SK-N-SH treated with all-trans-retinoic acid at 6 μM for 48 hours (cell line): ENCODE results near the gene NKTR.

Source experiments
- ATAC-seq: fragments of 200-7000 bp; cut with Tn5 transposase; 3 replicates; pipeline ENCODE4 v1.9.1; 2020; ENCODE audit warnings: mild to moderate bottlenecking, moderate library complexity
- ARNTL ChIP-seq: fragments of 450-650 bp; formaldehyde crosslinking; IDR thresholded peaks from 2 replicates; pipeline ENCODE4 v1.5.0; 2020; ENCODE audit warnings: low read depth, mild to moderate bottlenecking, moderate library complexity, borderline replicate concordance
- BACH2 ChIP-seq: fragments of 250-450 bp; sonication (Bioruptor Pico); IDR thresholded peaks from 2 replicates; pipeline ENCODE4 v1.9.0; 2021; ENCODE audit warnings: mild to moderate bottlenecking, borderline replicate concordance
- CSDC2 ChIP-seq: fragments of 250-450 bp; sonication (Bioruptor Pico); IDR thresholded peaks from 2 replicates; pipeline ENCODE4 v1.5.0; 2020; ENCODE audit warnings: mild to moderate bottlenecking, moderate library complexity
- ESRRG ChIP-seq: fragments of 250-450 bp; sonication (Bioruptor Pico); IDR thresholded peaks from 2 replicates; pipeline ENCODE4 v1.6.1; 2021; ENCODE audit warnings: mild to moderate bottlenecking
- GLIS3 ChIP-seq: fragments of 250-450 bp; sonication (Bioruptor Pico); IDR thresholded peaks from 2 replicates; pipeline ENCODE4 v1.5.0; 2020; ENCODE audit warnings: mild to moderate bottlenecking, moderate library complexity
- ISL1 ChIP-seq: fragments of 250-450 bp; sonication (Bioruptor Pico); IDR thresholded peaks from 2 replicates; pipeline ENCODE4 v2.1.2; 2022; ENCODE audit warnings: mild to moderate bottlenecking, moderate library complexity
- OSR1 ChIP-seq: fragments of 250-450 bp; sonication (Bioruptor Pico); IDR thresholded peaks from 2 replicates; pipeline ENCODE4 v1.8.0; 2022; ENCODE audit warnings: moderate library complexity, mild to moderate bottlenecking, inconsistent platforms
- PPARA ChIP-seq: fragments of 250-450 bp; sonication (Bioruptor Pico); IDR thresholded peaks from 2 replicates; pipeline ENCODE4 v1.5.0; 2020; ENCODE audit warnings: mild to moderate bottlenecking, borderline replicate concordance
- RARB ChIP-seq: fragments of 250-450 bp; sonication (Bioruptor Pico); IDR thresholded peaks from 2 replicates; pipeline ENCODE4 v1.8.0; 2021; ENCODE audit warnings: mild to moderate bottlenecking, moderate library complexity
- SNAI2 ChIP-seq: fragments of 250-450 bp; sonication (Bioruptor Pico); IDR thresholded peaks from 2 replicates; pipeline ENCODE4 v1.5.0; 2020; ENCODE audit warnings: mild to moderate bottlenecking, moderate library complexity
- TCF4 ChIP-seq: fragments of 250-450 bp; sonication (Bioruptor Pico); IDR thresholded peaks from 2 replicates; pipeline ENCODE4 v1.8.0; 2021; ENCODE audit warnings: mild to moderate bottlenecking, moderate library complexity, borderline replicate concordance
- TOX ChIP-seq: fragments of 250-450 bp; sonication (Bioruptor Pico); IDR thresholded peaks from 2 replicates; pipeline ENCODE4 v1.8.0; 2021; ENCODE audit warnings: mild to moderate bottlenecking, moderate library complexity, borderline replicate concordance
- ZC3H10 ChIP-seq: fragments of 250-450 bp; sonication (Bioruptor Pico); IDR thresholded peaks from 2 replicates; pipeline ENCODE4 v1.5.1; 2021; ENCODE audit warnings: mild to moderate bottlenecking, moderate library complexity
- ZFP3 ChIP-seq: fragments of 250-450 bp; sonication (Bioruptor Pico); IDR thresholded peaks from 2 replicates; pipeline ENCODE4 v1.5.0; 2020; ENCODE audit warnings: mild to moderate bottlenecking, moderate library complexity
- ZFP30 ChIP-seq: fragments of 450-650 bp; formaldehyde crosslinking; IDR thresholded peaks from 2 replicates; pipeline ENCODE4 v1.5.0; 2022; ENCODE audit warnings: mild to moderate bottlenecking, moderate library complexity
- ZNF565 ChIP-seq: fragments of 450-650 bp; formaldehyde crosslinking; conservative IDR thresholded peaks from 2 replicates; pipeline ENCODE4 v1.5.0; 2020; ENCODE audit warnings: low read depth, mild to moderate bottlenecking, moderate library complexity
- ZNF70 ChIP-seq: fragments of 450-650 bp; formaldehyde crosslinking; IDR thresholded peaks from 2 replicates; pipeline ENCODE4 v1.5.0; 2020; ENCODE audit warnings: mild to moderate bottlenecking, moderate library complexity
- ZNF8 ChIP-seq: fragments of 450-650 bp; formaldehyde crosslinking; IDR thresholded peaks from 2 replicates; pipeline ENCODE4 v1.5.0; 2020; ENCODE audit warnings: mild to moderate bottlenecking, moderate library complexity
- TF ChIP-seq, protein P1 (sequence below): fragments of 250-450 bp; sonication (Bioruptor Pico); IDR thresholded peaks from 2 replicates; pipeline ENCODE4 v1.5.0; 2020; ENCODE audit warnings: mild to moderate bottlenecking, moderate library complexity
- TF ChIP-seq, protein P2 (sequence below): fragments of 250-450 bp; sonication (Bioruptor Pico); IDR thresholded peaks from 2 replicates; pipeline ENCODE4 v1.8.0; 2020; ENCODE audit warnings: mild to moderate bottlenecking, moderate library complexity, borderline replicate concordance
- TF ChIP-seq, protein P3 (sequence below): fragments of 250-450 bp; sonication (Bioruptor Pico); IDR thresholded peaks from 2 replicates; pipeline ENCODE4 v1.5.1; 2021; ENCODE audit warnings: mild to moderate bottlenecking, moderate library complexity
- TF ChIP-seq, protein P4 (sequence below): fragments of 250-450 bp; sonication (Bioruptor Pico); IDR thresholded peaks from 2 replicates; pipeline ENCODE4 v1.5.1; 2020; ENCODE audit warnings: low read depth, mild to moderate bottlenecking, moderate library complexity
- TF ChIP-seq, protein P5 (sequence below): fragments of 250-450 bp; sonication (Bioruptor Pico); IDR thresholded peaks from 2 replicates; pipeline ENCODE4 v1.8.0; 2021; ENCODE audit warnings: low read depth, mild to moderate bottlenecking, moderate library complexity, borderline replicate concordance

NKTR gene

DNA sequence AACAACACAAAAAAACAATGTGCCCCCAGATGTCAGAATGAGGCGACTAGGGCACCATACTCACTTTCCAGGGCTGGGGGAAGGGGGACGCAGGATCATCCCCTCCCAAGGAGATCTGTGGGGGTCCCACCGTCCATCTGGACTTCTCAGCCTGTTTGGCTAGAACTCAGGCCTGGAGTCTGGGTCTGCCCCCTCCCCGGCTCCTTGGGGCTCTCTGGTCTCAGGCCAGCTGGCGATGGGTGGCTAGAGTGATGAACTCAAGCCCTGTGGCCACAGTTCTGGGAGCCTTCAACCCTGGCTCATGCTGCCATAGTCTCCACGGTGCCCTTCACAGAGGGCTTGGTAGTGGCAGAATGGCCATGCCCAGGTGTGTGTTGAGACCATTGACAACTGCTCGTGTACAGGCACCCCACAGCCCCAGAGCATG, 66.6 kb downstream of the NKTR start:
- no peak for ATAC-seq
- TF ChIP-seq ARNTL (no peak), ZFP30 (CRISPR knock-in tag) (no peak)

DNA sequence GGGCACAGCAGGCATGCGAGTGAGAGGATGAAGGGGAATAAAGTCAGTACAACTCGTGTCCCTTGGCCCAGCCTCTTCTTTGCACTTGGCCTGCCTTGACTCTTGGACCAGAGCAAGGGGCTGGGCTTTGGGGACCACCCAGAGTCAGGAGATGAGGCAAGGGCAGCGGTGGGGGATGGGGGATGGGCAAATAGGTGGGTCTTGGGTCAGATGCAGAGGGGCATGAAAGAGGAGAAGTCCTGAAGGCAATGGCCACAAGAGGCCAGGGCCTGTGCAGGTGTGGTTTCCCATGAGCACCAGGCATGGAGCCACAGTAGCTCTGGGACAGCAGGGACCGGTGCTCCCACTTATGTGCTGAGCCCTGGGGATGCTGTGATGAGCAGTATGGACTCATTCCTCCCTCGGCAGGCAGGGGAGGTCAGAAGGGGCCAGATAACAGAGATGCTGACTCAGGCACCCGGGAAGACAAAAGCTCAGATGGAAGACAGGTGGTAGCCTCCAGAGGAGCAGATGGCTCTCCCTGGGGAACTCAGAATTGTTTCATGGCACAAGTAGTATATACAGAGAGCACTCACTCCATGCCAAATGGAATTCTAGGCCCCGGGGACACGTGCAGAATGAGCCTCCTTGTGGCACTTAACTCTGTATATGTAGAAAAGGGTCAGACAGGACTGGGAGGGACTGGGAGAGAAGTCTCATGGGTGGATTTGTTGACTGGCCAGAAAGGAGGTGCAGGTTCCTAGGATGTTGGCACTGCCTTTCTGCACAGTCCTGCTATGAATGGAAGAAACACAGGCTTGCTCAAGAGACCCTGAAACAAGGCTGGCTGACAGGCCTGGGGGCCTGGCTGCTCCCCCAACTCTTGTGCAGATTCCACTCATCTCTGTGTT, 67.3 kb downstream of the NKTR start:
- peak; percentile 10 for ATAC-seq
- no peak for TF ChIP-seq SNAI2 (CRISPR knock-in tag)
- no peak for TF ChIP-seq CSDC2 (CRISPR knock-in tag)
- TF ChIP-seq GLIS3 (CRISPR knock-in tag), result no peak
- TF ChIP-seq, protein P1, sequence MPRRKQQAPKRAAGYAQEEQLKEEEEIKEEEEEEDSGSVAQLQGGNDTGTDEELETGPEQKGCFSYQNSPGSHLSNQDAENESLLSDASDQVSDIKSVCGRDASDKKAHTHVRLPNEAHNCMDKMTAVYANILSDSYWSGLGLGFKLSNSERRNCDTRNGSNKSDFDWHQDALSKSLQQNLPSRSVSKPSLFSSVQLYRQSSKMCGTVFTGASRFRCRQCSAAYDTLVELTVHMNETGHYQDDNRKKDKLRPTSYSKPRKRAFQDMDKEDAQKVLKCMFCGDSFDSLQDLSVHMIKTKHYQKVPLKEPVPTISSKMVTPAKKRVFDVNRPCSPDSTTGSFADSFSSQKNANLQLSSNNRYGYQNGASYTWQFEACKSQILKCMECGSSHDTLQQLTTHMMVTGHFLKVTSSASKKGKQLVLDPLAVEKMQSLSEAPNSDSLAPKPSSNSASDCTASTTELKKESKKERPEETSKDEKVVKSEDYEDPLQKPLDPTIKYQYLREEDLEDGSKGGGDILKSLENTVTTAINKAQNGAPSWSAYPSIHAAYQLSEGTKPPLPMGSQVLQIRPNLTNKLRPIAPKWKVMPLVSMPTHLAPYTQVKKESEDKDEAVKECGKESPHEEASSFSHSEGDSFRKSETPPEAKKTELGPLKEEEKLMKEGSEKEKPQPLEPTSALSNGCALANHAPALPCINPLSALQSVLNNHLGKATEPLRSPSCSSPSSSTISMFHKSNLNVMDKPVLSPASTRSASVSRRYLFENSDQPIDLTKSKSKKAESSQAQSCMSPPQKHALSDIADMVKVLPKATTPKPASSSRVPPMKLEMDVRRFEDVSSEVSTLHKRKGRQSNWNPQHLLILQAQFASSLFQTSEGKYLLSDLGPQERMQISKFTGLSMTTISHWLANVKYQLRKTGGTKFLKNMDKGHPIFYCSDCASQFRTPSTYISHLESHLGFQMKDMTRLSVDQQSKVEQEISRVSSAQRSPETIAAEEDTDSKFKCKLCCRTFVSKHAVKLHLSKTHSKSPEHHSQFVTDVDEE, result no peak
- TF ChIP-seq, protein P2, sequence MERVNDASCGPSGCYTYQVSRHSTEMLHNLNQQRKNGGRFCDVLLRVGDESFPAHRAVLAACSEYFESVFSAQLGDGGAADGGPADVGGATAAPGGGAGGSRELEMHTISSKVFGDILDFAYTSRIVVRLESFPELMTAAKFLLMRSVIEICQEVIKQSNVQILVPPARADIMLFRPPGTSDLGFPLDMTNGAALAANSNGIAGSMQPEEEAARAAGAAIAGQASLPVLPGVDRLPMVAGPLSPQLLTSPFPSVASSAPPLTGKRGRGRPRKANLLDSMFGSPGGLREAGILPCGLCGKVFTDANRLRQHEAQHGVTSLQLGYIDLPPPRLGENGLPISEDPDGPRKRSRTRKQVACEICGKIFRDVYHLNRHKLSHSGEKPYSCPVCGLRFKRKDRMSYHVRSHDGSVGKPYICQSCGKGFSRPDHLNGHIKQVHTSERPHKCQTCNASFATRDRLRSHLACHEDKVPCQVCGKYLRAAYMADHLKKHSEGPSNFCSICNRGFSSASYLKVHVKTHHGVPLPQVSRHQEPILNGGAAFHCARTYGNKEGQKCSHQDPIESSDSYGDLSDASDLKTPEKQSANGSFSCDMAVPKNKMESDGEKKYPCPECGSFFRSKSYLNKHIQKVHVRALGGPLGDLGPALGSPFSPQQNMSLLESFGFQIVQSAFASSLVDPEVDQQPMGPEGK (CRISPR knock-in tag), result no peak
- no peak for TF ChIP-seq TOX (CRISPR knock-in tag)
- no peak for TF ChIP-seq ZC3H10 (CRISPR knock-in tag)
- TF ChIP-seq, protein P3, sequence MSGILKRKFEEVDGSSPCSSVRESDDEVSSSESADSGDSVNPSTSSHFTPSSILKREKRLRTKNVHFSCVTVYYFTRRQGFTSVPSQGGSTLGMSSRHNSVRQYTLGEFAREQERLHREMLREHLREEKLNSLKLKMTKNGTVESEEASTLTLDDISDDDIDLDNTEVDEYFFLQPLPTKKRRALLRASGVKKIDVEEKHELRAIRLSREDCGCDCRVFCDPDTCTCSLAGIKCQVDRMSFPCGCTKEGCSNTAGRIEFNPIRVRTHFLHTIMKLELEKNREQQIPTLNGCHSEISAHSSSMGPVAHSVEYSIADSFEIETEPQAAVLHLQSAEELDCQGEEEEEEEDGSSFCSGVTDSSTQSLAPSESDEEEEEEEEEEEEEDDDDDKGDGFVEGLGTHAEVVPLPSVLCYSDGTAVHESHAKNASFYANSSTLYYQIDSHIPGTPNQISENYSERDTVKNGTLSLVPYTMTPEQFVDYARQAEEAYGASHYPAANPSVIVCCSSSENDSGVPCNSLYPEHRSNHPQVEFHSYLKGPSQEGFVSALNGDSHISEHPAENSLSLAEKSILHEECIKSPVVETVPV, result no peak
- TF ChIP-seq, protein P4, sequence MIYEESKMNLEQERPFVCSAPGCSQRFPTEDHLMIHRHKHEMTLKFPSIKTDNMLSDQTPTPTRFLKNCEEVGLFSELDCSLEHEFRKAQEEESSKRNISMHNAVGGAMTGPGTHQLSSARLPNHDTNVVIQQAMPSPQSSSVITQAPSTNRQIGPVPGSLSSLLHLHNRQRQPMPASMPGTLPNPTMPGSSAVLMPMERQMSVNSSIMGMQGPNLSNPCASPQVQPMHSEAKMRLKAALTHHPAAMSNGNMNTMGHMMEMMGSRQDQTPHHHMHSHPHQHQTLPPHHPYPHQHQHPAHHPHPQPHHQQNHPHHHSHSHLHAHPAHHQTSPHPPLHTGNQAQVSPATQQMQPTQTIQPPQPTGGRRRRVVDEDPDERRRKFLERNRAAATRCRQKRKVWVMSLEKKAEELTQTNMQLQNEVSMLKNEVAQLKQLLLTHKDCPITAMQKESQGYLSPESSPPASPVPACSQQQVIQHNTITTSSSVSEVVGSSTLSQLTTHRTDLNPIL, result no peak
- TF ChIP-seq TCF4 (CRISPR knock-in tag), result no peak
- TF ChIP-seq BACH2 (CRISPR knock-in tag), result no peak
- TF ChIP-seq RARB, result no peak
- no peak for TF ChIP-seq ZNF8 (CRISPR knock-in tag)
- TF ChIP-seq ZNF70, result no peak
- no peak for TF ChIP-seq ZNF565
- TF ChIP-seq PPARA (CRISPR knock-in tag), result no peak

DNA sequence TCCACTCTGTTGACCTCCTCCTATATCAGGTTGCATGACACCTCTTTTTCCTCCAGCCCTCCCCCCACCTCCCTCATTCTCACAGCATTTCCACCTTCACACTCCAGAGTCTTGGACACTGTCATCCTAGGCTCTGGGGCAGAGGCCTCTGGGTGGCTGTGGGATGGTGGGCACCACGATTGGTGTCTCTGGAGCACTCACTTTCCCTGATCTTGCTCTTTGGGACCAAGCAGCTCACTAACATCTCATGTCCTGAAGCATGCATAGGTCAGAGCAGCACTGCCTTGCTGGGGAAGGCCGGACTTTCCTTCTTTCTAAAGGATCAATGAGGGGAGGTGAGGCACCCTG, 67.9 kb downstream of the NKTR start:
- no peak for ATAC-seq
- TF ChIP-seq GLIS3 (CRISPR knock-in tag) (no peak), CSDC2 (CRISPR knock-in tag) (no peak), ESRRG (CRISPR knock-in tag) (no peak), ARNTL (no peak), BACH2 (CRISPR knock-in tag) (no peak), ZC3H10 (CRISPR knock-in tag) (no peak), ISL1 (no peak), PPARA (CRISPR knock-in tag) (no peak), TOX (CRISPR knock-in tag) (no peak), ZNF565 (no peak), ZFP3 (CRISPR knock-in tag) (no peak), OSR1 (CRISPR knock-in tag) (no peak)
- TF ChIP-seq, protein P1, result no peak
- TF ChIP-seq, protein P4, result no peak
- TF ChIP-seq, protein P5, sequence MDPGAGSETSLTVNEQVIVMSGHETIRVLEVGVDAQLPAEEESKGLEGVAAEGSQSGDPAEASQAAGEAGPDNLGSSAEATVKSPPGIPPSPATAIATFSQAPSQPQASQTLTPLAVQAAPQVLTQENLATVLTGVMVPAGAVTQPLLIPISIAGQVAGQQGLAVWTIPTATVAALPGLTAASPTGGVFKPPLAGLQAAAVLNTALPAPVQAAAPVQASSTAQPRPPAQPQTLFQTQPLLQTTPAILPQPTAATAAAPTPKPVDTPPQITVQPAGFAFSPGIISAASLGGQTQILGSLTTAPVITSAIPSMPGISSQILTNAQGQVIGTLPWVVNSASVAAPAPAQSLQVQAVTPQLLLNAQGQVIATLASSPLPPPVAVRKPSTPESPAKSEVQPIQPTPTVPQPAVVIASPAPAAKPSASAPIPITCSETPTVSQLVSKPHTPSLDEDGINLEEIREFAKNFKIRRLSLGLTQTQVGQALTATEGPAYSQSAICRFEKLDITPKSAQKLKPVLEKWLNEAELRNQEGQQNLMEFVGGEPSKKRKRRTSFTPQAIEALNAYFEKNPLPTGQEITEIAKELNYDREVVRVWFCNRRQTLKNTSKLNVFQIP (CRISPR knock-in tag), result no peak
